ENCODE measurements around the gene SCG3.
A peak's percentile ranks its signal among the peaks of the same experiment; 100 is the strongest.

The SCG3 gene

DNA sequence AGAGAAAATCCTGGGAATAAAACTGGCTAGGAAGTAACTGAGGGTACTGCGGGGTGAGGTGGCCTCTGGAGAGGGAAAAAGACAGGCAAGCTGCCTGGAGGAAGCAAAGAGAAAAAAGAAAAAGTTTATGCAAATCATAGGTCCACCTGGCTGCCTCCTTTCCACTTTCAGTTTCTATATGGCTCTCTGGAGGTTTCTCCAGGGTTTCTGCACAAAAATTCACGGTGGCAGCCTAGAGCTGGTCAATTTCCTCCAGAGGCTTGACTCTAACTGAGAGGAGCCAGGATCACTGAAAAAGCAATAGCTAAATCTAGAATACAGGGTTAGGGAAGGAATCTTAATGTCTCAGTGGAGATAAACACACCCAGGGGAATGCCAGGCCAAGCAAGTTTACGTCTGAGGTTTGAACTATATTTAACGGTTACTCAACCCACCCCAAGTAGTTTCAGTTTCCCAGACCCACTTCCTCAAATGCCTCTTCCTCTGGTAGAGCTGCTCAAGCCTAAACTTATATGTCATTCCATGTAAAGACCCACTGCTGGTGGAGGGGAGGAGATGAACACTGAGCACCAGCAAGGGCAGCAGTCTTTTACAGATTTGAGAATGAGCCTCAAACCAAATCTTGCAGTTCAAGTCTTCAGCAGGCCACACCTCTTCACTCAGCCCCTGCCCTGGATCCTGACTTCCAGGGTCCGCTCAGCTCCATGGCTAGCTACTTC is 50.4 kb downstream of the SCG3 start:
- DNase-seq = peak; percentile 9

DNA sequence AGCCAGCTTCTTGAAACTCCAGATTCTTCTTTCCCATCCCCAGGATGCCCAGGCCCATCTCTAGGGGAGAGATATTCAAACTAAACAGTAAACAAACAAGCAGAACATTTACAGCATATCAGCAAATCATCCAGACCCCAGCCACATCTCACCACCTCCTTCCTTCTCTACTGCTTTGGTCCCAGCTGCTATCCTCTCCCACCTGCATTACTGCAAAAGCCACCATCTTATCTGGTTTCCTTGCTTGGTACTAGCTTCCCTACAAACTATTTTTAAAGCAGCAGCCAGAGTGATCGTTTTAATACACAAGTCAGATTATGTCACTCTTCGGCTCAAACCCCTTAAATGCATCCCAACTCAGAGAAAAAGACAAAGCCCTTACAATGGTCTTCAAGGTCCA is 51.3 kb downstream of the SCG3 start:
- no peak for DNase-seq

DNA sequence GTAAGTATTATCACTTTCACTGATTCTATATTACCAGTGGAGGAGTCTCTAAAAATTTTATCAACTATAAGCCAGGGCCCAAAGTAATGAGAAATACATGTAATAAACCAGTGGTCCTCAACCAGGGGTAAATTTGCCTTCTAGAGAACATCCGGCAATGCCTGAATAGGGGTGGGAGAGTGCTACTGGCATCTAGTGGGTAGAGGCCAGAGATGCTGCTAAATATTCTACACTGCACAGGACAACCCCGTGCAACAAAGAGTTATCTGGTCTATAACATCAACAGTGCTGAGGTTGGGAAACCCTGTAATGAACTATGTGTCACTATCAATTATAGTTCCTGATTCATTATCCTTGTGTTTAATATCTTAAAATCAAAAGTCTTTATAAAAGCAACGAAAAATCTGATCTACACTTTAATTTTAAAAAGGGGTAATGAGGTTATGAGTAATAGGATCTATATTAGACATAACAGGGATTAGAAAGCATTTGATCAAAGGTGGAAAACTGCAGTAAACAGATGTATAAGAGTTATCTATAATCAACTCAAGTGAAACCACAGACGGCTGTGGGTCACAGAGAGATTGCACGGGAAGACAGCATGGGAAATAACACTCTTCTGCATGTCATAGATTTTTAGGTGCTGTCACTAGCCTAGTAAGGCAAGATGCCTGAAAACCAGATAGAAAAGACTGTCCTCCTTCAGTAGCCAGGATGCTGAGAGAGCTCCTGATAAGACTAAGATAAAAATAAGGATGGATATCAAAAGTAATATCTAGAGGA is 54.1 kb downstream of the SCG3 start:
- DNase-seq = no peak

DNA sequence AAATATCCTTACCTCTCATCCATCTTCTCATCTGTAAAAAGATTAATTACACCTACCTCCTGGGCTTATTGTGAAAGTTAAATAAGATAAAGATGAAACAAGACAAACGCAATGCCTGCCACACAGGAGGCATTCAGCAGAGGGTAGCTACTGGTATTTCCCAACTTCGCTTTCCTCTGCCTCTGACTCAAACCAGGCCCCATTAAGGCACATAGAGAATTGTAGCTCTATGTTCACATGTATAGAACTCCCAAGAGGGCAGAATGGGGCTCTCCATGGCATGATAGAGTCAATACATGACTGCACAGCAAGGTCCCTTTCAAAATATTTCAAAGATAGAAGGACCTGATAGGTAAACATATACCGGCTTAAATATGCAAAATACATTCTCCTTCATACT is 54.8 kb downstream of the SCG3 start:
- DNase-seq = no peak

DNA sequence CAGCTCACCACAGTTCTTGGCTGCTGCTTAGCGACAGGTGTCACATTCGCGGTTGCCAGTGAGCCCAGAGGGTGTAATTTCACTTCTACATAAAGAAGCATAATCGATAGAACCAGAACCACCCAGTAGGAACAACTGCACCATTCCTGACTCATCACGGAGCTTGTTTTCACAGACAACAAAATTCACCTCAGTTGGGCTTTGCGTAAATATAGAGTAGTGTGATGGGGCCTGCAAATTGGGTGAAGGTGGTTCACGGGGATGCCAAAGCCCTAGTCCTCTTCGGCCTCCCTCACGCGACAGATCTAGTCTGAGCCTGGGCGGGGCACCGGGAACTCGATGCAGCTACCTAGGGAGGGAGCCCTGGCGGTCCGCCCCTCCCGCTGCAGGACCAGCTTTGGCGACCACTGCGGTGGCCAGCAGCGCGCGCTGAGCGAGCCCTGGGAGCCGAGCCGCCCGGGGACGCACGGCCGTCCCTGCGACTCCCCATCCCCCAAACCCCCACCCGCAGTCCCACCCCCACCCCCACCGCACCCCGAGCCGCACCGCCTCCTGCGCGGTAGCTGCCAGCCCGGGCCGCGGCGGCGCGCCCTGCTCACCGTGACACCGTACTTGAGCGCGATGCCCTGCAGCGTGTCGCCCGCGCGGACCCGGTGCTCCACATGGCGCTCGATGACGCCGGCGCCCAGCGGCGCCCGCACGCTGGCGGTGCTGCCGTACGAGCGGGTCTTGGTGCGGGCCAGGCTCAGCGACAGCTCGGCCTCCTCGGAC is 55.6 kb downstream of the SCG3 start:
- no peak for DNase-seq

DNA sequence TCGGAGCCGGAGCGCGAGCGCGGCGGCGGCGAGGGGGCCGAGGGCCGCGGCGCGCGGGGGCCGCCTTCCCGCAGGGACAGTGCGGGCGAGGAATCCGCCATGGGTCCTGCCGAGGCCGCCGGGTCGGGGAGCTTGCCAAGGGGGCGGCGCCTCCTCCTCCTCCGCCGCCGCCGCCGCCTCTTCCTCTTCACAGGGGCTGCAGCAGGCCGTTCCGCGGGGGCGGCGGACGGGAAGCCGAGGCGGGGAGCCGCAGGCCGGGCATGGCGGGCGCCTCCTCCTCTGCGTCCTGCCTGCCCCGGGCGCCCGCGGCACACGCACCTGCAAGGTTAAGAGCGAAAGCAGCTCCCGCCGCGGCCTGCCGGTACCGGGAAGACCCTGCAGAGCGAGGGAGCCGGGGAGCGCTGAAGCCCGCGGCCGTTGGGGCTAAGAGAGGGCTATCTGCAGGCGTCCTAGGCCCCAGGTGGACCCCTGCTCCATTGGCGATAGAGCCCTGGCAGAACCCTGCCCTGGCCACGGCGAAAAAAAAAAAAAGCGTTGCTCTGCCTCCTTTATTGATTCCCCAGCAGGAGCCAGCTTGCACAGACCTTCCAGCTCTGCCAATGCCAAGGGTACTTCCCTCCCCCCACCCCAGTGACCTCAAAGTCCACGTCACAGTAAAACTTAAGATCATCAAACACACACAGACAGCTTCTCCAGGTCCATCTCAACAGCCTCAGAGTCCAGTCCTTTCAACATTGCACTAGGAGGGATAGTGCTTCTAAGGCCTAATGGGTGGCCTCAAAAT is 56.4 kb downstream of the SCG3 start, which contains the start of gene LYSMD2:
LYSMD2 (minus strand) TSS at position 134 of the 784 bp plus-strand sequence; CDS start at position 101, 33 bp downstream.
- peak; percentile 11 for DNase-seq

DNA sequence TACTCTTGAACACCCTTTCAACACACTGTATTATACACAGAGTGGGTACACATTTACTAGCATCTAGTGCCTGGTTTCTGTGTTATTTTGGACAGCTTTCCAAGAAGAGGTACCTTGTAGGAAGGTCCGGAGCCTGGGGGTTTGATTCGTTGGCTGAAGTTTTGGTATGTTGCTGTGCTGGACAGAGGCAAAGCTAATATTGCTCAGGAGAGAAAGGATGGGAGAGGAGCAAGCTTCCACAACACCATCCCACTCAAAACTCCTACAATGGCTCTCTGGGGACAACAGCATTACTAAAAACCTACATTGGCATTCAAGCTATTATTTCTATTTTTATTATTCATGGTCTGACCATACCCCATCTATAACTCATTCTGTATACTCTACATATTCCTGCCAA is 57.2 kb downstream of the SCG3 start:
- no peak for DNase-seq

DNA sequence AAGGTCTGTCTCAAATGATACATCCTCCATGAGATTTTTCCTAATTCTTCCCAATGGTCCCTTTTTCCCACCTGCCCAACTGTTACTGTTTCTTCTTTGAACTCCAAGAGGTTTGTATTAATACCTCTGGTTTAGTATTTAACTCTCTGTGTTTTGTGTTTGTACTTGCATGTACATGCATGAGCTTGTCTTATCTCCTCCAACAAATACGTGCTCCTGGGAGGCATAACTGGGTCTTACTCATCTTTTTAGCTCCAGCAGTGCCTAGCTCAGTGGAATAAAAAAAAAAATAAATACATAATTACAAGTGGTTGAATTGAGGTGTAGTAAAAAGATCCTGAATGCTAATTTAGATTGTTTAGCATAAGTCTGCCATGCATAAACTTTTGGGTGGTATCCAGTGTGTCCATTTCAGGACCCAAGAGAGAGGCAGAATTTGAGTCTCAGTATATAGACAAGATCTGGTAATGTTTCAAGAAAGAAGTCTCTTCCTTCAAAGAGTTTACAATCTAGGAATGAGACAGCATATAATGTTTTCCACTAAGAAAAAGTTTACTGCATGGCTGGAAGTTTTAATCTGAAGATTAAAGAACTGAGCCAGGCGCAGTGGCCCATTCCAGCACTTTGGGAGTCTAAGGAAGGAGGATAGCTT is 57.9 kb downstream of the SCG3 start:
- no peak for DNase-seq

DNA sequence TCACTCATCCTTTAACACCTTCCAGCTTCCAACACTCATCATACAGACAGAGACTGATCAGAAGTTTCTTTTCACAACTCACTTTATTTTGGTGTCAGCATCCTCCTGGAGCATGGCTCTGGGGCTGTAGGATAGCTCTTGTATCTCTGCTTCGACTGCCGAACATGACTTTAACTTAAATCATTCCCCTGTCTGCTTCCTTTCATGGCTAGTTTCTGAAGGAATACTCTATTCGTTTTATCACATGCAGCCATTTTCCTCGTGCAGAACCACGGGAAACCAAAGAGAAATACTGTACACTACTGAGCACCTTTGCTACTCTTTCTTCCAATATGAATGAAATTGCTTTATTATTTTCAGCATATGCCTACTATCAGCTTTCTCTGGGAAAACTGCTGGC is 68.0 kb downstream of the SCG3 start:
- DNase-seq = no peak

DNA sequence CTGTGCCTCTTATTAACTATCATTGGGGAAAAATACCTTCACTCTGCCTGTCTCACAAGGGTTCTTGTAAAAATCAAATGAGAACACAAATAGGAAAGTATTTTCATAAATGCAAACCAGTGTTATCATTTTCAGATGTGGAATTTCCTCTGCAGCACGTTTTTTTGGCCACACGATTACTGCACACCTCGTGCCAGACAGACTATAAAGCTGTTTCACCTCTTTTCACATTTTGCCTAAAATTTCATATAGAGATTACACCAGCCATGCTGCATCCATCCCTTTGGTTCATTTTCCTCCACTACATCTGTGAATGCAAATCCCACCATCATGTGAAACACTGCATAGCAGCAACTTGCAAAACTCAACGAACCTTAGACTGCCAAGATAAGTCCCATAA is 68.9 kb downstream of the SCG3 start:
- DNase-seq = no peak

DNA sequence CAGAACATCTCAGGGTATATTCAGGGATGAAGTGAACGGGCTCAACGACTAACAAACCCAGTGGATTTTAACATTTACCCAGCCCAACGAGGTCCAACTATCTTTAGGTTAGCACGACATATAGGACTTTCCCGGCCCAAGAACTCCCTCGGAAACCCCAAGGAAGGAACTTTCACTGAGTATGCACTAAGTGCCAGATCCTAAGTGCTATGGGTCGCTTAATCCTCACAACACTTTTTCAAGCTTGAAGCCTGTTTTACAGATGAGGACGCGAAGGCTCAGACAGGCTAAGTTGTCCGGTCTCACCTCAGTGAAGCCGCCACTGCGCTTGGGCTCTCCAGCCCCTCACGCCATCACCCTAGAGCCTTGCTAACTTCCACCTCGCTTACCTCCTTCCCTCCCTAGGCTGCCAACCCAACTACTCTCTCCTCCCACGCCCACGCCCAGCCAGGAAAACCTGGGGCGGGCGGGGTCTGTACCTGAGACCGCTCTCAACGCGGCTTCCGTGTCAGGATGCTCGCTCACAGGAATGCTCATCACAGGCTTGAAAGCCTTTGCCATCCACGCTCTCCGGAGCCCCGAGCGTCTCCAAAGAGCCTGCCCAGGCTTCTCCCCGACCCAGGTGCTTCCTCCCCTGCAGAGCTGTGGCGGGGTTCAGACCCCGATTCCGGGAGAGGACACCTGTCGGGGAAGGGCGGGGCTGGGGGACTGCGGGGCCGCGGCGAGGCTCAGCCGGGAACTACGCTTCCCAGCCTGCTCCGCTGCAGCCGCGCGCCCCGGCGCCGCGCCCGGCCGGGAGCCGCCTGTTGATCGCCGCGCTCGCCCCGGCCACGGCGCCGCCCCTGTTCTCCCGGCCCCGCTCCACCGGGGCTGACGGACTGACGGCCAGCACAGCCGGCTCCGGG is 69.7 kb downstream of the SCG3 start, which contains the start of gene TMOD2:
TMOD2 (plus strand) TSS at position 806 of the 905 bp plus-strand sequence. CDS start 14,845 bp downstream, outside the sequence.
- no peak for DNase-seq

DNA sequence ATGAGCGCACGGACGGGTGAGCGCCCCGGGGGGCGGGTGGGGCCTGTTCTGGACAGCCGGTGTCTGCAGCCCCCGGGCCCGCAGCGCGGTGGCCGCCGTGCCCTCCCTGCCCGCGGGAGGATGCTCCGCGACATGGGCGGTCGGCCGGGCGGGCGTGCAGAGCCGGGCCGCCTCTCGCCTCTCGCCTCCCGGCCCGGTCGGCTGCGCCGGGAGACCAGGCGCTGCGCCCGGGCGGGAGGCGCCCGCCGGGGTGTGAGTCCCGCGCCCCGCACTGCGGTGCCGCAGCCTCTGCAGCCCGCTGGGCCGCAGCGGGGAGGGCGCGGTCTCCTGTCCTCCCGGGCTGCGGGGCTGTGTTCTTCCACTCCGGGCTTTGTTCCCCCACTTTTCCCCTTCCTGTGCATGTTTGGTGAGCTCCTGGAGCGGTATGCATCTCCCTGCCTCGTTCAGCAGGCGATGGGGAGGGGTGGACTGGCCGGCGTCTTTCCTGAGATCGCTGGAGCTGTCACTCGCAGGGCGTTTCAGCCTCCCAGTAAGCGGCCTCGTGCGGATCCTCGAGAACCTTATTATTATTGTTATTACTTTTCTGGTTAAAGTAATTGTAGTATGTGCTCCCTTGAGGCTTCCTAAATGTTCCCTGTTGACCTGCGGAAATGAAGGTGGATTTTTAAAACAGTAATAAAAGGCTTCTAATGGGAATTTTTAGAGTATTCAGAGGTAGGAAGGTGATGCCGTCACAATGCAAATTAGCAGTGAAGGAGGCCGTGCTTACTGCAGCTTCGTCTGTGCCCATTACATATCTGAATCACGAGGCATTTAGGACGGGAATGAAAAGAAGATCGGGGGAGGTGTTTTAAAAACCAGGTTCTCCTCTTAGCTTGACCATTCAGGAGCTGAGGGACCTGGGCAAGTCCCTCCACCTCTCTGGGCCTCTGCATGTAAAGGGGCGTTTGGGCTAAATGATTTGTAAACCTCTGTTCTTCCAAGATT is 70.7 kb downstream of the SCG3 start:
- DNase-seq = peak; percentile 7

DNA sequence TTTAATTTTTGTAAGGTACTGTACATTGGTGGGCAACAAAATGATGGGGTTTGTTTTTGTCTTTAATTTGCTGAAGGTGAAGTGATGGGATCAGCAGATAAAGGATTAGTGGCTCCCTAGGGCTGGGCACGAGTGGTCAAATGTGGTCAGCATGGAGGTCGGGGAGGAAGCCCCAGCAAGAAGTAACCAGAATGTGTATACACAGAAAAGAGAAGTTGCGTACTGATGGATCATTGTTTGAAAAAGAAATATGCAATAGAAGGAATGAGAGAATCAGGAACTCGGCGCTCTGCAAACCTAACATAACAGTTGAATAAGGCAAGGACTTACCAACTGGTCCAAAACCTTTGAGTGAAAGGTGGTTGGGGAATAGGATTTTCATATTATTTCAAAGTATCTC is 71.6 kb downstream of the SCG3 start:
- DNase-seq = no peak

DNA sequence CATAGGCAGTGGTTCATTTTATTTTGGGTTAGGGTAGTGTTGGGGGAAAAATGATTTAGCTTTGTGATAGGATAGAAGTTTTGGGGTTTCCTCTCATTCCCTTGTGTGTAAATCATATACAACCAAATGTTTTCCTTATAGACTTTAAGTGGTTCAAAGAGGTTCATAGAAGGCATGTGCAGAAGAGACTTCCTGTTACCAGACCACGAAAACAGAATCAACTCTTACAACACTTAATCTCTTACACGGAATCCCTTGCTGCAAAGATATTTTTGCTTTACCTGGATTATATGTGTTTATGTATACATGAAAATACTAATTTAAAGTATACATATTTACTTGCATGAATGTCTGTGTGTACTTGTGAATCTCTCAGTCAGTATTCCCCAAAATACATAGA is 73.0 kb downstream of the SCG3 start:
- no peak for DNase-seq

DNA sequence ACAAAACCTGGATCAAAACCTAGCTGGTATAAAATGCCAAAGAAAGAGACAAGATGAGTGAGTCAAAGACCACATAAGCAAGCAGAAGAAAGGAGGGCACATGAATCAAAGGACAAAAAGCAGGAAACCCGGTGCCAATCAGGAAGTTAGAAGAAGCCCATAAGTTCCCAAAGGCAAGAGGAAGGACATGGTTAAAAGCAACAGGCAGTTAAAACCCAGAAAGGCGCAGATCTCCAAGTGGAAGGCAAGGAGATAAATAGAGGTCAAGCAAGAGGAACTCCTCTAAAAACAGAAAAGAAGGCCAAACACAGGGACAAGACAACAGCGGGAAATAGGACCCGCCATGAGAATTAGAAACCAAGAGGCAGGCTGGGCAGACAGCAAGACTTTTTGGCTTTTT is 74.5 kb downstream of the SCG3 start:
- no peak for DNase-seq

DNA sequence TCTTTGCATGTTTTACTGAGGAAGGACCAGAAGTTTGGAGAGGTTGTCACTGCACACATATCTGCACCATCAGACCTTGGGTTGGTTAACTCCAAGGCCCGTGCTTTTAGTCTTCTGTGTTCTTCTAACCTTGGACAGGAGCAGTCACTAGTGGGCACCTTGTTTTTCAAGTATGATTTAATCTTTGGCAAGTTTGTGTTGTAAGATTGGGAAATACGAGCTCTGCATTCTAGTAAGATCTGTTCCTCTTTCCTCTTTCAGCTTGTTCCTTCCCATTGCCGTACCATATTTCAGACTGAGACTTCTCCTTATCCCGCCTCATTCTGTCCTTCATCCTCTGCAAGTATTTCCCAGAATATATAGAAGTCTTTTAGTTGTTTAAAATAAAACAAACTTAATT is 75.2 kb downstream of the SCG3 start:
- no peak for DNase-seq

DNA sequence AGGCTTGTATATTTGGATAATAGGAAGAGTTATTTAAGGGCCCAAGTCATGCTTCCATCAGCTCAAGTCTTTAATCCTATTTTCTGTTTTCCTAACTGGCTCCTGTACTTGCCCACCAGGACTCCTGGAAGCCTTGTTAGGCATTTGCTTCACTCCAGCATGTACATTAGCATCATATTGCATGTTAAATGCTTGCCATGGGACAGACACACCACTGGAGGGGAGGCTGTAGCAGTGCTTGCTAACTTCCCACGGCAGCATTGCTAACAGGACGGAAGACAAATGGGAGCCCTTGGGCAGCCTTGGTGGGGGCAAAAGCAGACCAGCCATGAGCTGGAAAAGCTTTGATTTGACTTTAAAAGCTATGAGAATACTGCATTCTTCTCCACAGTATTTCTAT is 76.1 kb downstream of the SCG3 start:
- DNase-seq = no peak

DNA sequence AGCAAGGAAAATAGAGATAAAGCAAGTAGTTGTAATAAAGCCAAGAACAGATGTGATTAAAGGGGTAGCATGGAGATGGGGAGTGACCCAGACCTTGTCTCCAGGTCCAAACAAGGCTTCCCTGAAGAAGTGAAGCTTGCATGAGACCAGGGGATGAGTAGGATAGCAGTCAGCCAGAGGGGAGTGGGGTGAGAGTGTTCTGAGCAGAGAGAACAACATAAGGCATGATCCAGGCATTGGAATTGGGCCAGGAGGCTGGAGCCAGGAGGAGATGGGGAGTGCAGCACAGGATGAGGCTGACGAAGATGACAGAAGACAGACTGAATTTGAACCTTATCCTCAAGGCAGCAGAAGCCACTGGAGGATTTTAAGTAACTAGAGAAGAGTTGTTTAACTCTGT is 77.3 kb downstream of the SCG3 start:
- no peak for DNase-seq

DNA sequence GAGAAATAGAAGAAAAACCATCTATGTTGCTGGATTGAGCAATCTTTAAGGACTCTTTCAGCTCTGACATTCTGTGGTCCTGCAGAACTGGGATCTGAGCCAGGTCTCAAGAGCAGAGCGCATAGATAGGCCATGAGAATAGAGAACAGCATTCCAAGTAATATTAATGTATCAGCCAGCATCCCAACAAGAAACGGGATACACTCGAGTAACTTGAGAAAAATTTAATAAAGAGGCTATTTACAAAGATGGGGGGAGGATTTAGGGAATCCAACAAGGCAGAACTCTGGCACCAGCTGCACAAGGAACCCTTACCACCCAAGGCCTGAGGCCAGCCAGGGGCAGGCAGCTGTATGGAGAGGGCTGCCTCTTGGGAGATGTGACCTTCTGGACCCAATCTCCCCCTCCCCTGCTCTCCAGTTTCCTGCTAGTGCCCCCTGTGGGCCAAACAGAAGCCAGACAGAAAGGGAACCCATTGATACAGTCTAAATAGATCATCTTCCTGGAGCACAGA is 78.3 kb downstream of the SCG3 start:
- DNase-seq = peak; percentile 38

DNA sequence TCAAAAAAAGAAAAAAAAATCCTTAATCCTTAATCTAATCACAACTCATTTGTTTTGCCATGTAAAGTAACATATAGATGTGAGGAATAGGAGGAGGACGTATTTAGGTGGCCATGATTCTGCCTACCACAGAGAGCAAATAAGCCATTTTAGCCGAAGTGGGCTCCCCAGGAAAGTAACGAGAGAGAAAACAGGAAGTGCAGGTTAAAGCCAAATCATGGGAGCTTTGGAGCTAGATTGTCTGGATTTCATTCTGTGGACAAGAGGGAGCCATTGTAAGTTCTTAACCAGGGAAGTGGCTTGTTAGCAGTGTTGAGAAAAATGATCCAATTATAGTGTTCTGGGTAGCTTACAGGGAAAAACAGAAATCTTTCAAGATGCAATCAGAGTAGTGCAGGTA is 79.5 kb downstream of the SCG3 start:
- no peak for DNase-seq

Measured in kidney glomerular epithelial cell (primary cell).